IMR-90 (cell line): Measurements from ENCODE around the gene ARMC8.

Source experiments
- BHLHE40 ChIP-seq: fragments of 150-350 bp; IDR thresholded peaks from 2 replicates; pipeline ENCODE4 v1.6.1; 2016; ENCODE audit warnings: mild to moderate bottlenecking, low read depth, low read length
- CEBPB ChIP-seq: IDR thresholded peaks from 2 replicates; pipeline ENCODE4 v1.6.1; 2012; ENCODE audit warnings: low read depth, low read length, improper control_type of control experiment
- CHD1 ChIP-seq: IDR thresholded peaks from 2 replicates; pipeline ENCODE4 v1.6.1; 2012; ENCODE audit warnings: low read depth, low read length, improper control_type of control experiment
- MAFK ChIP-seq: IDR thresholded peaks from 2 replicates; pipeline ENCODE4 v1.6.1; 2012; ENCODE audit warnings: low read depth, low read length, improper control_type of control experiment
- MAZ ChIP-seq: IDR thresholded peaks from 2 replicates; pipeline ENCODE4 v1.6.1; 2012; ENCODE audit warnings: low read depth, mild to moderate bottlenecking, low read length, improper control_type of control experiment, moderate library complexity, borderline replicate concordance
- MXI1 ChIP-seq: IDR thresholded peaks from 2 replicates; pipeline ENCODE4 v1.6.1; 2012; ENCODE audit warnings: low read depth, mild to moderate bottlenecking, low read length, moderate library complexity, borderline replicate concordance
- POLR2A ChIP-seq: IDR thresholded peaks from 2 replicates; pipeline ENCODE4 v1.6.1; 2012; ENCODE audit warnings: mild to moderate bottlenecking, low read depth, low read length
- RAD21 ChIP-seq: IDR thresholded peaks from 2 replicates; pipeline ENCODE4 v1.6.1; 2012; ENCODE audit warnings: low read length, improper control_type of control experiment
- RCOR1 ChIP-seq: IDR thresholded peaks from 2 replicates; pipeline ENCODE4 v1.6.1; 2012; ENCODE audit warnings: mild to moderate bottlenecking, low read length, improper control_type of control experiment; ENCODE audit not compliant: insufficient replicate concordance
- RFX5 ChIP-seq: IDR thresholded peaks from 2 replicates; pipeline ENCODE4 v1.8.0; 2012; ENCODE audit warnings: low read depth, mild to moderate bottlenecking, low read length, moderate library complexity
- SMC3 ChIP-seq: fragments of 150-350 bp; IDR thresholded peaks from 2 replicates; pipeline ENCODE4 v1.6.1; 2016; ENCODE audit warnings: low read depth, mild to moderate bottlenecking, antibody characterized with exemption, low read length, moderate library complexity
- TF ChIP-seq, protein P1 (sequence below): conservative IDR thresholded peaks from 2 replicates; pipeline ENCODE4 v1.5.1; 2012; ENCODE audit warnings: mild to moderate bottlenecking, low read depth, low read length, improper control_type of control experiment
- TF ChIP-seq, protein P2 (sequence below): fragments of 150-350 bp; IDR thresholded peaks from 2 replicates; pipeline ENCODE4 v1.6.1; 2016; ENCODE audit warnings: low read depth, mild to moderate bottlenecking, low read length, moderate library complexity, borderline replicate concordance
- TF ChIP-seq, protein P3 (sequence below): fragments of 150-350 bp; IDR thresholded peaks from 2 replicates; pipeline ENCODE4 v1.6.1; 2017; ENCODE audit warnings: mild to moderate bottlenecking, antibody characterized with exemption, low read length, low read depth

- TF ChIP-seq, protein P1, sequence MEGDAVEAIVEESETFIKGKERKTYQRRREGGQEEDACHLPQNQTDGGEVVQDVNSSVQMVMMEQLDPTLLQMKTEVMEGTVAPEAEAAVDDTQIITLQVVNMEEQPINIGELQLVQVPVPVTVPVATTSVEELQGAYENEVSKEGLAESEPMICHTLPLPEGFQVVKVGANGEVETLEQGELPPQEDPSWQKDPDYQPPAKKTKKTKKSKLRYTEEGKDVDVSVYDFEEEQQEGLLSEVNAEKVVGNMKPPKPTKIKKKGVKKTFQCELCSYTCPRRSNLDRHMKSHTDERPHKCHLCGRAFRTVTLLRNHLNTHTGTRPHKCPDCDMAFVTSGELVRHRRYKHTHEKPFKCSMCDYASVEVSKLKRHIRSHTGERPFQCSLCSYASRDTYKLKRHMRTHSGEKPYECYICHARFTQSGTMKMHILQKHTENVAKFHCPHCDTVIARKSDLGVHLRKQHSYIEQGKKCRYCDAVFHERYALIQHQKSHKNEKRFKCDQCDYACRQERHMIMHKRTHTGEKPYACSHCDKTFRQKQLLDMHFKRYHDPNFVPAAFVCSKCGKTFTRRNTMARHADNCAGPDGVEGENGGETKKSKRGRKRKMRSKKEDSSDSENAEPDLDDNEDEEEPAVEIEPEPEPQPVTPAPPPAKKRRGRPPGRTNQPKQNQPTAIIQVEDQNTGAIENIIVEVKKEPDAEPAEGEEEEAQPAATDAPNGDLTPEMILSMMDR: peak; percentile 50
- no peak for TF ChIP-seq SMC3
- TF ChIP-seq POLR2A: no peak
- TF ChIP-seq CEBPB: no peak
- peak; percentile 36 for TF ChIP-seq RAD21
- TF ChIP-seq, protein P2, sequence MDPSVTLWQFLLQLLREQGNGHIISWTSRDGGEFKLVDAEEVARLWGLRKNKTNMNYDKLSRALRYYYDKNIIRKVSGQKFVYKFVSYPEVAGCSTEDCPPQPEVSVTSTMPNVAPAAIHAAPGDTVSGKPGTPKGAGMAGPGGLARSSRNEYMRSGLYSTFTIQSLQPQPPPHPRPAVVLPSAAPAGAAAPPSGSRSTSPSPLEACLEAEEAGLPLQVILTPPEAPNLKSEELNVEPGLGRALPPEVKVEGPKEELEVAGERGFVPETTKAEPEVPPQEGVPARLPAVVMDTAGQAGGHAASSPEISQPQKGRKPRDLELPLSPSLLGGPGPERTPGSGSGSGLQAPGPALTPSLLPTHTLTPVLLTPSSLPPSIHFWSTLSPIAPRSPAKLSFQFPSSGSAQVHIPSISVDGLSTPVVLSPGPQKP: no peak
- TF ChIP-seq MXI1: no peak
- TF ChIP-seq CHD1: no peak
- no peak for TF ChIP-seq RFX5
- TF ChIP-seq MAFK: no peak
- no peak for TF ChIP-seq BHLHE40
- TF ChIP-seq, protein P3, sequence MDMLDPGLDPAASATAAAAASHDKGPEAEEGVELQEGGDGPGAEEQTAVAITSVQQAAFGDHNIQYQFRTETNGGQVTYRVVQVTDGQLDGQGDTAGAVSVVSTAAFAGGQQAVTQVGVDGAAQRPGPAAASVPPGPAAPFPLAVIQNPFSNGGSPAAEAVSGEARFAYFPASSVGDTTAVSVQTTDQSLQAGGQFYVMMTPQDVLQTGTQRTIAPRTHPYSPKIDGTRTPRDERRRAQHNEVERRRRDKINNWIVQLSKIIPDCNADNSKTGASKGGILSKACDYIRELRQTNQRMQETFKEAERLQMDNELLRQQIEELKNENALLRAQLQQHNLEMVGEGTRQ: no peak
- peak; percentile 36; the same call in 1 of the 2 replicates for TF ChIP-seq MAZ
- TF ChIP-seq RCOR1: no peak
Observed at GRCh38 chr3:138329127-138329983, 142.3 kb downstream of the ARMC8 start, which contains the start of gene NME9.
